Activated CD8-positive, alpha-beta memory T cell treated with anti-CD3 and anti-CD28 coated beads for 24 hours (primary cell): ENCODE data around the gene ZNF311.
"Not testable (repeated sequence)": the region's sequence is repeated elsewhere in the genome, so short reads cannot be mapped to it uniquely, and the experiment has no call there.

Experiments
- DNase-seq: peaks from one replicate; pipeline ENCODE4 v3.0.0-alpha.2; 2020

Gene ZNF311

DNA sequence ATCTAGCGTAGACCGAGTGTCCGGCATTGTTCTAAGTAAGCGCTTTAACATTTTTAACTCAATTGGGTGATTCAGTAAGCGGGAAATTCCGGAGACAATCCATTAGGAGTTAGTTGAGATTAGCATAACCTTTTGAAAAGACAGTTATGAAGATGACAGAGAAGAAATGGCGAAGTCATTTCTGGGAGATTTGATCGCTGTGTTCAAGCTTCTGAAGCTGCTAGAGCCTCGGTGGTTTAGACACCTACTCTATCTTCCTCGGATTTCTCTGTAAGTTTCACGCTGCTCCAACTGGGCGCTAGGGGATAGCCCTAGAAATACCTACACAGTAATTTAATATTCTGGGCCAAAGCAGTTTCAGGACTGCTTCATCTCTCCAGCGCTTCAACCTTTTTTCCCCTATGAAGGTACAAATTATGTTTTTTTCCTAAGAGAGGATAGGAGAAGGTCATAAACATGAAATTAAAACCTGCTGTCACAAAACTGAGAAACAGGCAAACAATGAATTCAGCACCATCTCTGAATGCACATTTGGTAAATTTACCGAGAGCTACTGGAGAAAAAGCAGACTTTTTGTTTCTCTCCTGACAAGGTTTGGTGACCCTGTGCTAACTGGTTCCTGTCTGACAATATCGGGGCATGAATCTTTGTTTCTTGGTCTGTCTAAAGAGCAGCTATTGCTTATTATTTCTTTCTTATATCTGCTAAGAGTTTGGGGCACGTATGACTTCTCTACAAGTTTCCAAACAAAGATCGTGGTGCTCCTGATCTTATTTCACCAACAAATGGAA lies 22.4 kb downstream of the ZNF311 start:
- no peak for DNase-seq

DNA sequence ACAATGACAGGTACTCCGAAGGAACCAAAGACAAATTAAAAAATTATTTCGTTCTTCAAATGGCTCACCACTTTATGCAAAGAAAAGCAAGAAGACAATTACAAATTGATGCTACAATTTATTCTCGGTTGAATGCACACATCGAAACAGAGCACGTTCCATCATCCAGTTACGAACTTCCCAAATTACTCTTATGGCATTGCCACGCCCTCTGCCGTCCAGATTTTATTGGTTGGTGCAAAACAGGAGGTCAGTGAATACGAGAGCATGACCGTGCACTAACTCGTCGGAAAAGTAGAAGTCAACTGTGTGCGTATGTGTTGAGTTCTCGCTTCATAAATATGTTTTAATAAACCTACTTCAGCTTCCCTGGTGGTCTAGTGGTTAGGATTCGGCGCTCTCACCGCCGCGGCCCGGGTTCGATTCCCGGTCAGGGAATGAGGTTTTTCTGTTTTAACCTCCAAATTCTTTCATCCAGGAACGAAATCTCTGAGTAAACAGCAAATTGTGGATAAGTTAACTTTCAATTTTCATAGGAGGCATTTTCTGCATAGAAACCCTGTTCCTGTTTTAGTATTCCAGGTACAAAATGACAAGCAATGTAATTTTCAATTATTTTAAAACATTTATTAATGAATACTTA lies 23.2 kb downstream of the ZNF311 start:
- DNase-seq = peak; percentile 95

DNA sequence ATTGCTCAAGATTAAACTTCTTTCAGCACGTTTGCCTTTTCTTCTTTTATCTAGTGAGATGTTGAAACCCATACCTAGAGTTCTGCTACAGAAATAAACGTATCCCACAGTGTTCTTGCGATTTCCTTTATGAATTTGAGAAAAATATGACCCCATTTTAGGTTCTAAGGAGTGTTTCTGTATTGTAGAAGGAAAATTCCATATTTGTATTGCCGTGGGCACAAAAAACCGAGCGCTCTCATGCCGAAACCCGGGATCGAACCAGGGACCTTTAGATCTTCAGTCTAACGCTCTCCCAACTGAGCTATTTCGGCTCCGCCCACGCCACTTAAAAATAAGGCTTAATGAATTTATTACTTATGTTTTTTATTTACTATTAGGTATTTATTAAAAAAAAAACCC lies 23.7 kb downstream of the ZNF311 start:
- peak; percentile 93 for DNase-seq

DNA sequence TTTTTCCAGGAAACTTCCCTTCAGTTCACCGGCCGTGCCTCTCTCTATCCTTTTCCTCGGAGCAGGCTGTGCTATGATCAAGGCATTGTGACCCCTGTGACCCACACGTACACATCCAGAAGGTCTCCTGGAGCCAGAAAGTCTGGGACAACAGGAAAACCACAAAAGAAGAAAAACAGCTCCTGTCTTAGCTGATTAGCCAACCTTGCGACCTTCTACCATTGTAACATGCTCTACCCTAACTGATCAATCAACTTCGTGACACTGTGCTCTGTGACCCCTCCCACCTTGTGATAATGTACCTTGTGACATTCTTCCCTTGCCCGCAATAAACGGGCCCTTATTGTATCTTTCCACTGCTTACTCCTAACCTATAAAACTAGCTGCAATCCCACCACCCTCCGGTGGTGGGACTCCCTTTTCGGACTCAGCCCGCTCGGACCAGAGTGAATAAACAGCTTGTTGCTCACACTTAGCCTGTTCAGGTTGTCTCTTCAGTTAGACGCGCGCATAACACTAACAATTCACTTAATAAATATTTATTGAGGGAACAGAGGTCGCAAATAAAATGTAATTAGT lies 24.2 kb downstream of the ZNF311 start:
- DNase-seq = peak; percentile 73

GRCh38 chr6:28980137-28980851 lies 24.8 kb downstream of the ZNF311 start:
- DNase-seq = no peak

- no peak for DNase-seq
These were observed 25.4 kb downstream of the ZNF311 start for GRCh38 chr6:28979679-28980078.

- DNase-seq = no peak
These were observed 26.1 kb downstream of the ZNF311 start for GRCh38 chr6:28978959-28979561.

- no peak for DNase-seq
These were observed 27.0 kb downstream of the ZNF311 start for GRCh38 chr6:28978133-28978491.

DNA sequence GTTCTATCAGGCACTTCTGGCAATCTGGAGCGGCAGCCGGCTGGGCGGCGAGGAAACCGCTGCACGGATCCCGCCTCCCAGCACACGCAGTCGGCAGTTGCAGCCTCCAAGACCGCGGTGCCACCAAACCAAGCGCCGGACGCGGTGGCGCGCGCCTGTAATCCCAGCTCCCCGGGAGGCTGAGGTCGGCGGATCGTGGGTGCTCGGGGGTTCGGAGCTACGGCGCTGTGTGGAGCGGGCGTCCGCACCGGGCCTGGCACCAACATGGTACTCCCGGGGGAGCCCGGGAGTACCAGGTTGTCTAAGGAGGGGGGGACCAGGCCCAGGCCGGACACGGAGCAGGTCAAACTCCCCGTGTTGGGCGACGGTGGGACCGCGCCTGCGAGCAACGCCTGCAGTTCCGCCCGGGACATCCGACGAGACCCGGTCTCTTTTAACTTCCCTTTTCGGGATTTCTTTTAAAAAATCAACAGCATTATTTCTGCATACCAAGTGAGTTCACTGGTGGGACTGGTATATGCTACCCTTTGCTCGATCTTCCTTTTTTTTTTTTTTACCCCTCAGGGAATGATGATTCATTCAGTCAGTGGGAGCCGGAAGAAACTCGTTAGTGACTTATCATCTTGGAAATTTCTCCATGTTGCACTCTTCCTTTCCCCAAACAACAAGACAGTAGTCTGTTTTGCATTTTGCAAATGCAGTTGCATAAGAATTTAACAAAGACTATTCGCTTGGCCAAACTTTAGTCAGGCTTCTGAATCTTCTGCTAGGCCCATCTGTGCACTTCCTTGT lies 27.6 kb downstream of the ZNF311 start:
- DNase-seq = peak; percentile 65

GRCh38 chr6:28976677-28977076 lies 28.4 kb downstream of the ZNF311 start:
- no peak for DNase-seq

DNA sequence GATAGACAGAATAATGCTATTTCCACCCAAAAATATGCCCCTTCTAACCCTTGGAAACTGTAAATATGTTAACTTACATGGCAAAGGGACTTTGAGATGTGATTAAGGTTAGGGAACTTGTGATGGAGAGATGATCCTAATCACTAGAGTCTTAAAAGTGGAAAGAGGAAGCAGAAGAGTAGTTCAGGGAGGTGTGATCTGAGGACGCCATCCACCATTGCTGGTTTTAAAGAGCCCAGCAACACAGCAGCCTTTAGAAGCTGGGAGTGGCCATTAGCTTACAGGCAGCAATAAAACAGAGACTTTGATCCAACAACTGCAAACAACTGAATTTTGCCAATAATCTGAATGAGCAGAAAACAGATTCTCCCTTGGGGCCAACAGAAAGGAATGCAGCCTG lies 30.6 kb downstream of the ZNF311 start:
- no peak for DNase-seq

GRCh38 chr6:28970056-28970455 lies 35.1 kb downstream of the ZNF311 start:
- not testable (repeated sequence) for DNase-seq

GRCh38 chr6:28969129-28969528 lies 36.0 kb downstream of the ZNF311 start:
- DNase-seq = no peak

GRCh38 chr6:28968476-28968875 lies 36.6 kb downstream of the ZNF311 start:
- no peak for DNase-seq

DNA sequence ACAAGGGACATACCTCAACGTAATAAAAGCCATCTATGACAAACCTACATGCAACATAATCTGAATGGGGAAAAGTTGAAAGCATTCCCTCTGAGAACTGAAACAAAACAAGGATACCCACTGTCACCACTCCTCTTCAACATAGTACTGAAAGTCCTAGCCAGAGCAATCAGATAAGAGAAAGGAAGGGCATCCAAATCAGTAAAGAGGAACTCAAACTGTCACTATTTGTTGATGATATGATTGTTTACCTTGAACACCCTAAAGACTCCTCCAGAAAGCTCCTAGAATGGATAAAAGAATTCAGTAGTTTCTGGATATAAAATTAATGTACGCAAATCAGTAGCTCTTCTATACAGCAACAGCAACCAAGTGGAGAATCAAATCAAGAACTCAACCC lies 39.4 kb downstream of the ZNF311 start:
- DNase-seq = no peak

GRCh38 chr6:28960846-28961500 lies 44.1 kb downstream of the ZNF311 start:
- no peak for DNase-seq

DNA sequence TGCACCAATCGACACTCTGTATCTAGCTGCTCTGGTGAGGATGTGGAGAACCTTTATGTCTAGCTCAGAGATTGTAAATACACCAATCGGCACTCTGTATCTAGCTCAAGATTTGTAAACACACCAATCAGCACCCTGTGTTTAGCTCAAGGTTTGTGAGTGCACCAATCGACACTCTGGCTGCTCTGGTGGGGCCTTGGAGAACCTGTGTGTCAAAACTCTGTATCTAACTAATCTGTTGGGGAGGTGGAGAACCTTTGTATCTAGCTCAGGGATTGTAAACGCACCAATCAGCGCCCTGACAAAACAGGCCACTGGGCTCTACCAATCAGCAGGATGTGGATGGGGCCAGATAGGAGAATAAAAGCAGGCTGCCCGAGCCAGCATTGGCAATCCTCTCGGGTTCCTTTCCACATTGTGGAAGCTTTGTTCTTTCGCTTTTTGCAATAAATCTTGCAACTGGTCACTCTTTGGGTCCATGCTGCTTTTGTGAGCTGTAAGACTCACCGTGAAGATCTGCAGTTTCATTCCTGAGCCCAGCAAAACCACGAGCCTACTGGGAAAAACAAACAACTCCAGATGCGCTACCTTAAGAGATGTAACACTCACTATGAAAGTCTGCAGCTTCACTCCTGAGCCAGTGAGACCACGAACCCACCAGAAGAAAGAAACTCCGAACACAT lies 46.4 kb downstream of the ZNF311 start:
- DNase-seq = not testable (repeated sequence)

GRCh38 chr6:28957795-28958314 lies 47.3 kb downstream of the ZNF311 start:
- DNase-seq = not testable (repeated sequence)

DNA sequence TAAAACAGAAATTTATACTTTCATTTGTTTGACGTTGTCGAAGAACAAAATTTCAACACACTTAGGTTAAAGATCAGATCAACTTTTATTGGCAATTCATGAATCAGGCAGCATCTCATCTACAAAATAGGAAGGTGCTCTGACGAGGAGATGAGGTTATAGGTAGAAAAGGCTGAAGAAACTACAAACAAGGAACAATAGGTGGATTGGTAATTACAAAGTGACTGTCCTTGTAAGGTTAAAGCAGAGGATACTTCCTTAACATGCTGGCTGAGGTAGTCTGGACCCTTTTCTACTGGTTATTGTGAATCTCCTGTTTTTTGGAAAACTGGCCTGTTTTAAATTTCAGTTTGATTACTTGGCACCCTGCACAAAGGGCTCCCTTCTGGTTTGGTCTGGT lies 48.8 kb downstream of the ZNF311 start:
- DNase-seq = no peak

DNA sequence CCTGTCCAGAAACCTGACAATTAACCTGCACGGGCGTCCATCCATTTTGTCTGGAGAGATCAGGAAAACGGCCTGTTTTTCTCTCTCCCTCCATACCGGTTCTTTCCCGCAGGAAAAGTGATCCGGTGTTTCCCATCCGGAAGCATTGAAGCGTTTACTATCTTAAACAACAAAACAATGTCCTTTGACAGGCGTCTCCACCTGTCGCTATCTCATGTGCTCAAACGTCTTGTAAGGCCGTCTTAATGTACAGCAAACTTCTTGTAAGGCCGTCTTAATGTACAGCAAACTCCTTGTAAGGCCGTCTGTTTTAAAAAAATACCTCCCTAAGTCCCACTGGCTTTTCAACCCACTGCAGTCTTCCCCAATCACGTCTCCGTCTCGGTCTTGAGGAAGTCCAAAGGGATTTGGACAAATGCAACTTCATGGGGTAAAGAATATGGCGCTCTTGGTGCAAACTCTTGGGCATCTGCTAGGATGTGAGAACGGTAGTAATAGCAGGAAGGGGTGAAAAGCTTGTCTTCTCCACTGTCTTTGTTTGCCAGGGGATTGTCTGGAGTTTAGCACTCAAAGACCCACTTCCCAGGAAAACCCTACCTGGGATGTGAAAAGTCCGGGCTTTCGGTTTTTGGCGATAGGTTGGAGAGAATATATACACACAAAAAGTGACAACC lies 51.4 kb downstream of the ZNF311 start:
- peak; percentile 61 for DNase-seq
